ENCODE measurements around the gene GALNT17.
A peak's percentile ranks its signal among the peaks of the same experiment; 100 is the strongest.
"Not testable (repeated sequence)": the region's sequence is repeated elsewhere in the genome, so short reads cannot be mapped to it uniquely, and the experiment has no call there.

GALNT17 gene

DNA sequence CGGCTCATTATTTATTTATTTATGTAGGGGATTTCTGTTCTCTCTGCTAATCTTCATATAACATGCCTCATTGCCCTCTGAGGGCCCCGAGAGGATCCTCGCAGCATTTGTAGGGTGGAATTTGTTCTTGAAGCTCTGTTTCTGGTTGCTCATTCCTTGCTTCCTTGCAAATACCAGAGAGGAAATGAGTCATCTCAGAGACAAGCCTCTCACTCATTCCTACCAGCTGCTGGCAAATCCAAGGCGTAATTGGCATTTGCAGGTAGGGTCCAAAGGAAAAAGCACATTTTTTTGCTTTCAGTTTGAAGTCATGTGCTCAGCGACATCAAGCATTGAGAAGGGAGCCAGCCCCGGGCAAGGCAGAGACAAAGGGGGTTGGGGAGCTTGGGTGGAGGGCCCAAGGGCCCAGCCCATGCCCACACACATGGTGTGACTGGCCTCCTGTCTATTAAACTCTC lies 501.6 kb downstream of the GALNT17 start:
- H3K27ac ChIP-seq: no peak overlapping the region
- POLR2A ChIA-PET (ENCODE audit: low non-redundant PET): no interaction called here
- TF ChIP-seq, protein P1, sequence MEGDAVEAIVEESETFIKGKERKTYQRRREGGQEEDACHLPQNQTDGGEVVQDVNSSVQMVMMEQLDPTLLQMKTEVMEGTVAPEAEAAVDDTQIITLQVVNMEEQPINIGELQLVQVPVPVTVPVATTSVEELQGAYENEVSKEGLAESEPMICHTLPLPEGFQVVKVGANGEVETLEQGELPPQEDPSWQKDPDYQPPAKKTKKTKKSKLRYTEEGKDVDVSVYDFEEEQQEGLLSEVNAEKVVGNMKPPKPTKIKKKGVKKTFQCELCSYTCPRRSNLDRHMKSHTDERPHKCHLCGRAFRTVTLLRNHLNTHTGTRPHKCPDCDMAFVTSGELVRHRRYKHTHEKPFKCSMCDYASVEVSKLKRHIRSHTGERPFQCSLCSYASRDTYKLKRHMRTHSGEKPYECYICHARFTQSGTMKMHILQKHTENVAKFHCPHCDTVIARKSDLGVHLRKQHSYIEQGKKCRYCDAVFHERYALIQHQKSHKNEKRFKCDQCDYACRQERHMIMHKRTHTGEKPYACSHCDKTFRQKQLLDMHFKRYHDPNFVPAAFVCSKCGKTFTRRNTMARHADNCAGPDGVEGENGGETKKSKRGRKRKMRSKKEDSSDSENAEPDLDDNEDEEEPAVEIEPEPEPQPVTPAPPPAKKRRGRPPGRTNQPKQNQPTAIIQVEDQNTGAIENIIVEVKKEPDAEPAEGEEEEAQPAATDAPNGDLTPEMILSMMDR (conservative IDR thresholded peaks at IDR 0.05; ENCODE audit: low read depth): no peak
- CTCF ChIA-PET: interaction anchor here (0.6 kb wide), 1 partner anchor 295 kb away, joined by 5 read pairs; no protein-coding TSS in a partner anchor
- peak; percentile 66 for DNase-seq (ENCODE audit: low spot score)

GRCh38 chr7:71635849-71636248 lies 503.9 kb downstream of the GALNT17 start:
- DNase-seq (ENCODE audit: low spot score); H3K27ac ChIP-seq; POLR2A ChIA-PET (ENCODE audit: low non-redundant PET); CTCF ChIA-PET: not testable (repeated sequence)

DNA sequence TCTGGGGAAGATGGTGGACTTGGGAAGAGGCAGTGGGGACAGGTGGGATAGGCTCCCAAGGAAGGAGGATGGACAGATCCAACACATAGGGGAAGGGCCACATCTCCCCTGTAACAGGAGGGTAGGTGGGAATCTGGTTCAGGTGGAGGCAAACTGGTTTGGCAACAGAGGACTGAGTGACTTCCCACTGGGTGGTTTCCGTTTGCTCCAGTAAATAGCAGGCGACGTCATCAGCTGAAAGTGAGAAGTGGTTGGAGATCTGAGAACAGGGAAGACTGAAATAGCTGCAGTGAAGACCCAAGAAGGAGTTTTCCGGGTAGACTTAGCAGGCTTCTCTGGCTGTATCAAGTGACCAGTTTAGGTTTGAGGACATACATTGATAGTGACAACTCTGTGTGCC lies 504.4 kb downstream of the GALNT17 start:
- TF ChIP-seq, protein P1 (conservative IDR thresholded peaks at IDR 0.05; ENCODE audit: low read depth): no peak
- POLR2A ChIA-PET (ENCODE audit: low non-redundant PET): no interaction called here
- CTCF ChIA-PET: no interaction called here
- DNase-seq (ENCODE audit: low spot score): no peak
- no peak overlapping the region for H3K27ac ChIP-seq

DNA sequence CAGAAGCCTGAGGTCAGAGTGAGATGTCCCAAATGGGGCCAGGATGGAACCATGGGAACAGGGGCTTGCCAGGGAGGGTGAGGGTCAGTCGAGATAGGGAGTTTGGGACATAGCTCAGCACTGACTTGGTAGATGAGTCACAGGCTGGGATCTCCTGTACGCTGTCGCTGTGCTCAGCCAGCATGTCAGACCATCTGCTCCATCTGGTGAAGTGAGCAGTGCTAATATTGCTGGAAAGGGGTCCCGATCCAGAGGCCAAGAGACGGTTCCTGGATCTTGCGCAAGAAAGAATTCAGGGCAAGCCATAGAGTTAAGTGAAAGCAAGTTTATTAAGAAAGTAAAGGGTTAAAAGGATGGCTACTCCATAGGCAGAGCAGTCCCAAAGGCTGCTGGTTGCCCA lies 505.6 kb downstream of the GALNT17 start:
- no peak overlapping the region for H3K27ac ChIP-seq
- TF ChIP-seq, protein P1 (conservative IDR thresholded peaks at IDR 0.05; ENCODE audit: low read depth): no peak
- DNase-seq (ENCODE audit: low spot score): no peak
- CTCF ChIA-PET: no interaction called here
- POLR2A ChIA-PET (ENCODE audit: low non-redundant PET): no interaction called here

GRCh38 chr7:71638108-71638507 lies 506.2 kb downstream of the GALNT17 start:
- ChIA-PET CTCF (no interaction called here), POLR2A (ENCODE audit: low non-redundant PET) (no interaction called here)

DNA sequence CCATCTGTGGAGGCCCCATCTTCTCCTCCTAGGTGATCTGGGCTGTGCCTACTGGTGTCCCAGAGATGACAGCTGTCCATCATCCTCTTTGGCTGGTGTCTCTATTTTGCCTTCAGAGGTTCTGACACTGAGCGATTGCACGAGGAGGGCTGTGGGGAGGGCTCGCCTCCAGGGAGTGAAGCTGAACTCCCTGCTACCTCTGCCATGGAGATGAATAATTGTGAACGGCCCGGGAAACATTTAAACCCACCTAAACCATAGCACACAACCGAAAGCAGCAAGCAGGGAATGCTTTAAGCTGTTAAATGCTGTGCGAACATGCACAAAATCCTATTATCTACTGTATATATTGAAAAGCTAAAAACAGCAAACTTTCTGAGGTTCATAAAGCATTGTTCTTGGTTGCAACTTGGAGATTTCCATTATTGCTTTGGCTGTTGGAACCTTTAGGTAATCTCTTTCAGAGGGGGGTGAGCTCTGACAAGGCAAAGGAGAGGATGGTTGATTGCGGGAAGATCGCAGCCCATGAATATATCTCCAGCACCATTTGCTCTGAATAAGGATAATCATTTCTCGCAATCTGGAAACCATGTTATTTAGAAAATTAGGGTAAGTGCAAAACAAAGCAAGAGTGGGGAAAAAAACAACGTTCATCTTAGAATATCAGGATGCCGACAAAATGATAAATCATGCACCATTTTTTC lies 507.6 kb downstream of the GALNT17 start:
- POLR2A ChIA-PET (ENCODE audit: low non-redundant PET): no interaction called here
- H3K27ac ChIP-seq: no peak overlapping the region
- TF ChIP-seq, protein P1 (conservative IDR thresholded peaks at IDR 0.05; ENCODE audit: low read depth): no peak
- CTCF ChIA-PET: no interaction called here
- DNase-seq (ENCODE audit: low spot score): no peak

More at GRCh38 chr7:71638108-71638507, 506.2 kb downstream of the GALNT17 start:
- no peak for DNase-seq (ENCODE audit: low spot score)
- TF ChIP-seq, protein P1 (conservative IDR thresholded peaks at IDR 0.05; ENCODE audit: low read depth): no peak
- no peak overlapping the region for H3K27ac ChIP-seq

DNA sequence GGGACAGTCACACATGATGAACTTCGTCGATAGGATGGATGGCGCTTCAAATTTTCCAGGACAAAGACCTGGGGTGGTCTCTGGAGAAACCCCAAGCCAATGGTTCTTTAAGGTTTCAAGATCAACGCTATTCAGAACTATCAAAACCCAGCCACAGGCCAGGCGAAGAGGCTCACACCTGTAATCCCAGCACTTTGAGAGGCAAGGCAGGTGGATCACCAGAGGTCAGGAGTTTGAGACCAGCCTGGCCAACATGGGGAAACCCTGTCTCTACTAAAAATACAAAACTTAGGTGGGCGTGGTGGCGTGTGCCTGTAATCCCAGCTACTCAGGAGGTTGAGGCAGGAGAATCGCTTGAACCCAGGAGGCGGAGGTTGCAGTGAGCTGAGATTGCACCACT lies 511.1 kb downstream of the GALNT17 start:
- H3K27ac ChIP-seq; DNase-seq (ENCODE audit: low spot score); CTCF ChIA-PET: not testable (repeated sequence)

More for the DNA sequence above, 511.1 kb downstream of the GALNT17 start:
- POLR2A ChIA-PET (ENCODE audit: low non-redundant PET): not testable (repeated sequence)

Measured in RWPE1 (cell line).